CD4-positive, CD25-positive, alpha-beta regulatory T cell (primary cell): ENCODE measurements around the gene PER1. TPM values are rescaled to one million over a fixed set of nuclear protein-coding genes. Genes with fewer than 3 reads are reported as not detected.
A peak's percentile ranks its signal among the peaks of the same experiment; 100 is the strongest.

Source experiments
- ATAC-seq, 2 donors: fragments of 150-1000 bp; cut with Tn5 transposase; one replicate each; pipeline ENCODE4 v1.10.0; 2021; ENCODE audit warnings: low read depth in 2 of 2, moderate number of reproducible peaks in 2 of 2, moderate library complexity in 1 of 2
- DNase-seq, 3 donors: peaks; one replicate each; pipeline versions ENCODE4 v3.0.0 to v3.0.0-alpha.2; 2012 to 2022; ENCODE audit warnings: mixed read lengths in 1 of 3
- H3K27ac ChIP-seq: one replicate; pipeline ENCODE4 v1.7.0; 2013; ENCODE audit warnings: mild to moderate bottlenecking, low read length; ENCODE audit not compliant: insufficient read depth, poor library complexity, severe bottlenecking
- H3K27me3 ChIP-seq: one replicate; pipeline ENCODE4 v1.7.0; 2013; ENCODE audit warnings: low read length; ENCODE audit not compliant: control insufficient read depth, insufficient read depth
- H3K36me3 ChIP-seq: one replicate; pipeline ENCODE4 v1.7.0; 2013; ENCODE audit warnings: mild to moderate bottlenecking, low read length, moderate library complexity; ENCODE audit not compliant: control insufficient read depth, insufficient read depth
- H3K4me1 ChIP-seq: 2 replicates; pipeline ENCODE4 v1.7.0; 2013; ENCODE audit warnings: mild to moderate bottlenecking, low read length; ENCODE audit not compliant: insufficient read depth, control insufficient read depth, poor library complexity, severe bottlenecking
- H3K4me3 ChIP-seq: one replicate; pipeline ENCODE4 v1.7.0; 2013; ENCODE audit warnings: low read depth, mild to moderate bottlenecking, low read length, moderate library complexity
- H3K9me3 ChIP-seq, 2 experiments: 1 replicate in 1 of 2; 2 replicates in 1 of 2; pipeline ENCODE4 v1.7.0; 2013; ENCODE audit warnings: low read length in 2 of 2, mild to moderate bottlenecking in 1 of 2, moderate library complexity in 1 of 2; ENCODE audit not compliant: control insufficient read depth in 2 of 2
- H3K27ac Mint-ChIP-seq, 3 donors: one replicate each; pipeline ENCODE4 v1.8.0; 2020 to 2022; ENCODE audit warnings: mild to moderate bottlenecking in 3 of 3, mixed read lengths in 3 of 3, moderate library complexity in 2 of 3
- H3K27me3 Mint-ChIP-seq: one replicate; pipeline ENCODE4 v1.8.0; 2022; ENCODE audit warnings: mild to moderate bottlenecking, mixed read lengths
- H3K36me3 Mint-ChIP-seq: one replicate; pipeline ENCODE4 v1.8.0; 2020; ENCODE audit warnings: mixed read lengths
- H3K4me1 Mint-ChIP-seq, 4 donors: one replicate each; pipeline ENCODE4 v1.8.0; 2020 to 2022; ENCODE audit warnings: mixed read lengths in 4 of 4, mild to moderate bottlenecking in 1 of 4
- H3K4me3 Mint-ChIP-seq, 4 donors: one replicate each; pipeline ENCODE4 v1.8.0; 2020 to 2022; ENCODE audit warnings: mild to moderate bottlenecking in 4 of 4, mixed read lengths in 4 of 4, moderate library complexity in 3 of 4
- H3K9me3 Mint-ChIP-seq, 7 donors: one replicate each; pipeline ENCODE4 v1.8.0; 2020 to 2022; ENCODE audit warnings: mixed read lengths in 7 of 7, mild to moderate bottlenecking in 3 of 7, moderate library complexity in 2 of 7
- polyA plus RNA-seq, 4 donors: library from polyadenylated mRNA; unstranded; fragments of 300-500 nt; fragmentation: Illumina TruSeq; gene quantifications; one replicate each; pipeline ENCODE4 v1.2.3, GENCODE V29; 2021
- total RNA-seq: library from RNA; stranded (reverse); gene quantifications from one replicate; pipeline ENCODE4 v1.2.3, GENCODE V29; 2022

PER1 gene
- total and polyA plus RNA-seq, 5 donors from 2014 or later: 4.8 to 1,740 (median 6.9) TPM

- DNase-seq (peak in 2 of 3 donors; percentile 54 to 61), ATAC-seq (no peak)
- Mint-ChIP-seq H3K9me3 (peaks cover 0 to 23% (median 0%) of the 10 kb centered on the region in 7 donors), H3K4me3 (peak overlapping the region; percentile 89 to 98 (median 93)), H3K27ac (peak overlapping the region in 2 of 3 donors; percentile 67 to 93), H3K27me3 (peaks cover 76% of the 10 kb centered on the region), H3K36me3 (peaks cover 7% of the 10 kb centered on the region), H3K4me1 (peaks cover 34 to 82% (median 64%) of the 10 kb centered on the region in 4 donors)
- Histone ChIP-seq H3K4me1 (peaks cover 82% of the 10 kb centered on the region), H3K9me3 (no peaks in the 10 kb centered on the region), H3K36me3 (no peaks in the 10 kb centered on the region), H3K4me3 (peak overlapping the region; percentile 51), H3K27ac (no peak overlapping the region), H3K27me3 (peaks cover 7% of the 10 kb centered on the region)
Measured at GRCh38 chr17:8122924-8123694, 29.1 kb downstream of the PER1 start.

- no peak overlapping the region for H3K27ac Mint-ChIP-seq
- H3K4me1 ChIP-seq: peaks cover 89% of the 10 kb centered on the region
Measured at GRCh38 chr17:8122422-8122923, 29.7 kb downstream of the PER1 start.

GRCh38 chr17:8121681-8122421 lies 30.4 kb downstream of the PER1 start:
- H3K36me3 Mint-ChIP-seq: peaks cover 7% of the 10 kb centered on the region
- no peak overlapping the region for H3K27ac Mint-ChIP-seq
- H3K27me3 Mint-ChIP-seq: peaks cover 81% of the 10 kb centered on the region
- Histone ChIP-seq H3K27me3 (peaks cover 7% of the 10 kb centered on the region), H3K36me3 (no peaks in the 10 kb centered on the region), H3K4me3 (peak overlapping the region; percentile 51), H3K27ac (no peak overlapping the region), H3K4me1 (peaks cover 85% of the 10 kb centered on the region), H3K9me3 (no peaks in the 10 kb centered on the region)
- peak in 1 of 3 donors; percentile 37 for DNase-seq
- peak in 1 of 2 donors; percentile 7 for ATAC-seq
- peak overlapping the region; percentile 92 to 98 (median 94) for H3K4me3 Mint-ChIP-seq
- peaks cover 31 to 84% (median 60%) of the 10 kb centered on the region in 4 donors for H3K4me1 Mint-ChIP-seq
- peaks cover 0 to 22% (median 0%) of the 10 kb centered on the region in 7 donors for H3K9me3 Mint-ChIP-seq

More at GRCh38 chr17:8122422-8122923, 29.7 kb downstream of the PER1 start:
- Mint-ChIP-seq H3K27me3 (peaks cover 82% of the 10 kb centered on the region), H3K9me3 (peaks cover 0 to 23% (median 0%) of the 10 kb centered on the region in 7 donors), H3K36me3 (peaks cover 7% of the 10 kb centered on the region), H3K4me1 (peaks cover 34 to 88% (median 65%) of the 10 kb centered on the region in 4 donors), H3K4me3 (peak overlapping the region; percentile 89 to 98 (median 93))
- no peak for ATAC-seq
- Histone ChIP-seq H3K9me3 (no peaks in the 10 kb centered on the region), H3K27me3 (peaks cover 10% of the 10 kb centered on the region), H3K36me3 (no peaks in the 10 kb centered on the region), H3K4me3 (peak overlapping the region; percentile 51), H3K27ac (no peak overlapping the region)
- DNase-seq: no peak

GRCh38 chr17:8121407-8121680 lies 30.9 kb downstream of the PER1 start:
- peaks cover 28 to 84% (median 56%) of the 10 kb centered on the region in 4 donors for H3K4me1 Mint-ChIP-seq
- no peaks in the 10 kb centered on the region for H3K9me3 ChIP-seq
- no peaks in the 10 kb centered on the region for H3K36me3 ChIP-seq
- peaks cover 7% of the 10 kb centered on the region for H3K36me3 Mint-ChIP-seq
- peaks cover 0 to 19% (median 0%) of the 10 kb centered on the region in 7 donors for H3K9me3 Mint-ChIP-seq
- H3K4me1 ChIP-seq: peaks cover 80% of the 10 kb centered on the region
- H3K27me3 Mint-ChIP-seq: peaks cover 82% of the 10 kb centered on the region
- H3K27ac ChIP-seq: no peak overlapping the region
- peak overlapping the region; percentile 93 to 96 (median 94) for H3K4me3 Mint-ChIP-seq
- peaks cover 12% of the 10 kb centered on the region for H3K27me3 ChIP-seq
- peak overlapping the region; percentile 79 for H3K4me3 ChIP-seq
- ATAC-seq: no peak
- H3K27ac Mint-ChIP-seq: no peak overlapping the region
- peak in 1 of 3 donors; percentile 35 for DNase-seq

GRCh38 chr17:8120520-8121406 lies 31.4 kb downstream of the PER1 start:
- Mint-ChIP-seq H3K4me1 (peaks cover 25 to 79% (median 52%) of the 10 kb centered on the region in 4 donors), H3K36me3 (peaks cover 7% of the 10 kb centered on the region), H3K27me3 (peaks cover 82% of the 10 kb centered on the region), H3K9me3 (peaks cover 0 to 19% (median 0%) of the 10 kb centered on the region in 7 donors), H3K4me3 (peak overlapping the region; percentile 93 to 96 (median 94)), H3K27ac (peak overlapping the region; percentile 94 to 99 (median 99))
- no peak for ATAC-seq
- peaks cover 18% of the 10 kb centered on the region for H3K27me3 ChIP-seq
- peak overlapping the region; percentile 86 for H3K4me3 ChIP-seq
- DNase-seq: peak; percentile 26 to 67 (median 49)
- no peaks in the 10 kb centered on the region for H3K9me3 ChIP-seq
- H3K27ac ChIP-seq: no peak overlapping the region
- peaks cover 75% of the 10 kb centered on the region for H3K4me1 ChIP-seq
- no peaks in the 10 kb centered on the region for H3K36me3 ChIP-seq

GRCh38 chr17:8119581-8120519 lies 32.4 kb downstream of the PER1 start:
- peak overlapping the region; percentile 75 for H3K27ac ChIP-seq
- Mint-ChIP-seq H3K4me3 (peak overlapping the region; percentile 93 to 96 (median 94)), H3K9me3 (peaks cover 0 to 14% (median 0%) of the 10 kb centered on the region in 7 donors), H3K27ac (peak overlapping the region; percentile 94 to 99 (median 99)), H3K27me3 (peaks cover 82% of the 10 kb centered on the region), H3K4me1 (peaks cover 19 to 70% (median 44%) of the 10 kb centered on the region in 4 donors), H3K36me3 (peaks cover 7% of the 10 kb centered on the region)
- peak; percentile 51 to 58 for ATAC-seq
- peak; percentile 69 to 93 (median 91) for DNase-seq
- H3K9me3 ChIP-seq: no peaks in the 10 kb centered on the region
- H3K36me3 ChIP-seq: no peaks in the 10 kb centered on the region
- peaks cover 66% of the 10 kb centered on the region for H3K4me1 ChIP-seq
- peak overlapping the region; percentile 86 for H3K4me3 ChIP-seq
- H3K27me3 ChIP-seq: peaks cover 22% of the 10 kb centered on the region
